NCI-H2107 treated with DMSO at 0.1 percent for 48 hours (cell line): Measurements from ENCODE around the gene TBCEL.
A peak's percentile ranks its signal among the peaks of the same experiment; 100 is the strongest.
"Not testable (repeated sequence)": the region's sequence is repeated elsewhere in the genome, so short reads cannot be mapped to it uniquely, and the experiment has no call there.

Experiments used
- DNase-seq: peaks from one replicate; lab custom pipeline; 2025; ENCODE audit not compliant: unreplicated experiment; lab: John Stamatoyannopoulos, UW

TBCEL gene

GRCh38 chr11:121023848-121024751 lies at the start of gene TBCEL:
TSS of gene TBCEL (plus strand) at chr11:121024102. CDS start at chr11:121045691, 21,589 bp downstream.
- DNase-seq: peak; percentile 20

GRCh38 chr11:120974466-120974865 lies 49.4 kb upstream of the TBCEL start:
- DNase-seq: no peak

- DNase-seq: no peak
These were observed 48.9 kb upstream of the TBCEL start for GRCh38 chr11:120974965-120975364.

- DNase-seq: no peak
These were observed 46.4 kb upstream of the TBCEL start for GRCh38 chr11:120977266-120978137.

GRCh38 chr11:120978701-120979100 lies 45.2 kb upstream of the TBCEL start:
- no peak for DNase-seq

GRCh38 chr11:120985718-120986569 lies 38.0 kb upstream of the TBCEL start:
- DNase-seq: no peak

GRCh38 chr11:120988603-120989002 lies 35.3 kb upstream of the TBCEL start:
- no peak for DNase-seq

- DNase-seq: no peak
These were observed 31.8 kb upstream of the TBCEL start for GRCh38 chr11:120991830-120992686.

GRCh38 chr11:120994091-120994859 lies 29.6 kb upstream of the TBCEL start:
- DNase-seq: no peak

GRCh38 chr11:120995184-120995583 lies 28.7 kb upstream of the TBCEL start:
- no peak for DNase-seq

GRCh38 chr11:120996973-120997372 lies 26.9 kb upstream of the TBCEL start:
- DNase-seq: no peak

- no peak for DNase-seq
These were observed 25.3 kb upstream of the TBCEL start for GRCh38 chr11:120998581-120998980.

GRCh38 chr11:121004206-121004840 lies 19.6 kb upstream of the TBCEL start:
- DNase-seq: no peak

GRCh38 chr11:121006922-121007321 lies 17.0 kb upstream of the TBCEL start:
- DNase-seq: no peak

- DNase-seq: no peak
These were observed 15.4 kb upstream of the TBCEL start for GRCh38 chr11:121008551-121008950.

- no peak for DNase-seq
These were observed 11.8 kb upstream of the TBCEL start for GRCh38 chr11:121012091-121012490.

GRCh38 chr11:121018746-121019145 lies 5.2 kb upstream of the TBCEL start:
- DNase-seq: no peak

GRCh38 chr11:121021718-121022117 lies 2.2 kb upstream of the TBCEL start:
- not testable (repeated sequence) for DNase-seq

- DNase-seq: no peak
These were observed 1.1 kb downstream of the TBCEL start for GRCh38 chr11:121024989-121025388.
